ENCODE measurements around the gene IFNL1.
"Not testable (repeated sequence)": the region's sequence is repeated elsewhere in the genome, so short reads cannot be mapped to it uniquely, and the experiment has no call there.

The IFNL1 gene

GRCh38 chr19:39270036-39270871 lies 26.0 kb upstream of the IFNL1 start:
- no peak for DNase-seq (ENCODE audit: low spot score)

- DNase-seq (ENCODE audit: low spot score) = not testable (repeated sequence)
Measured at GRCh38 chr19:39273859-39274258, 22.3 kb upstream of the IFNL1 start.

GRCh38 chr19:39275578-39275977 lies 20.6 kb upstream of the IFNL1 start:
- no peak for DNase-seq (ENCODE audit: low spot score)

GRCh38 chr19:39276740-39277139 lies 19.5 kb upstream of the IFNL1 start:
- no peak for DNase-seq (ENCODE audit: low spot score)

GRCh38 chr19:39277598-39277997 lies 18.6 kb upstream of the IFNL1 start:
- DNase-seq (ENCODE audit: low spot score) = no peak

- DNase-seq (ENCODE audit: low spot score) = no peak
Measured at GRCh38 chr19:39282021-39282420, 14.2 kb upstream of the IFNL1 start.

GRCh38 chr19:39284032-39284431 lies 12.2 kb upstream of the IFNL1 start:
- no peak for DNase-seq (ENCODE audit: low spot score)

GRCh38 chr19:39293394-39293793 lies 2.8 kb upstream of the IFNL1 start:
- no peak for DNase-seq (ENCODE audit: low spot score)

GRCh38 chr19:39296906-39297305 lies 699 bp downstream of the IFNL1 start:
- no peak for DNase-seq (ENCODE audit: low spot score)

- no peak for DNase-seq (ENCODE audit: low spot score)
Measured at GRCh38 chr19:39297931-39298634, 1.9 kb downstream of the IFNL1 start.

GRCh38 chr19:39299404-39299803 lies 3.2 kb downstream of the IFNL1 start:
- no peak for DNase-seq (ENCODE audit: low spot score)

- no peak for DNase-seq (ENCODE audit: low spot score)
Measured at GRCh38 chr19:39299832-39300231, 3.6 kb downstream of the IFNL1 start.

GRCh38 chr19:39301021-39301420 lies 4.8 kb downstream of the IFNL1 start:
- no peak for DNase-seq (ENCODE audit: low spot score)

- no peak for DNase-seq (ENCODE audit: low spot score)
Measured at GRCh38 chr19:39301562-39301961, 5.4 kb downstream of the IFNL1 start.

- no peak for DNase-seq (ENCODE audit: low spot score)
Measured at GRCh38 chr19:39303373-39304184, 7.4 kb downstream of the IFNL1 start.

GRCh38 chr19:39304185-39304513 lies 7.9 kb downstream of the IFNL1 start:
- no peak for DNase-seq (ENCODE audit: low spot score)

GRCh38 chr19:39304701-39305571 lies 8.7 kb downstream of the IFNL1 start:
- no peak for DNase-seq (ENCODE audit: low spot score)

GRCh38 chr19:39306075-39306474 lies 9.9 kb downstream of the IFNL1 start:
- no peak for DNase-seq (ENCODE audit: low spot score)

GRCh38 chr19:39307046-39307821 lies 11.0 kb downstream of the IFNL1 start:
- no peak for DNase-seq (ENCODE audit: low spot score)

- DNase-seq (ENCODE audit: low spot score) = no peak
Measured at GRCh38 chr19:39307822-39308530, 11.8 kb downstream of the IFNL1 start.

Data from kidney capillary endothelial cell (primary cell).